Loucy (cell line): Measurements from ENCODE around the gene NDUFA6.
"Not testable (repeated sequence)": the region's sequence is repeated elsewhere in the genome, so short reads cannot be mapped to it uniquely, and the experiment has no call there.

ENCODE experiments used
- EZH2phosphoT487 ChIP-seq: fragments of 200-600 bp; IDR thresholded peaks from 2 replicates; pipeline ENCODE4 v1.6.1; 2018; ENCODE audit warnings: antibody characterized with exemption, mild to moderate bottlenecking, moderate library complexity, borderline replicate concordance
- TF ChIP-seq, protein P1 (sequence below): fragments of 200-600 bp; sonication (generic); conservative IDR thresholded peaks from 2 replicates; pipeline ENCODE4 v1.5.1; 2014; ENCODE audit warnings: mild to moderate bottlenecking, antibody characterized with exemption, low read length

DNA sequence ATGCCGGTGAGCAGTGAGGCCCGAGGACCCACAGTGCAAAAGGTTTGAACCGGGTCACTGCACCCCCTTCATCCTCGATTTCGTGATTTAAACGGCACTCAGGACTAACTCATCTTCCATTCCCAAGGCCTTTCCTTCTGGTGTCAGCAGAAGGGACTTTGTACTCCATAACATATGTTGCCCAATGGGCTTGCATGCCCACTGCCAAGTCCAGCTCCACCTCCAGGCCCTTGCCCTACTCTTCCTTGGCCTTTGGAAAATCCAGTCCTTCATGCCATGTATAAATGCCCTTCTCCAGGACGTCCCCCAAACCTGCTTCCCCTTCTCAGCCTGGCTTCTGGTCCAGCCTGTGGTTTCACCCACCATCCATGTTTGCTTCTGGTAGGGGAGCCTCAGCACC lies 39.6 kb upstream of the NDUFA6 start:
- TF ChIP-seq, protein P1, sequence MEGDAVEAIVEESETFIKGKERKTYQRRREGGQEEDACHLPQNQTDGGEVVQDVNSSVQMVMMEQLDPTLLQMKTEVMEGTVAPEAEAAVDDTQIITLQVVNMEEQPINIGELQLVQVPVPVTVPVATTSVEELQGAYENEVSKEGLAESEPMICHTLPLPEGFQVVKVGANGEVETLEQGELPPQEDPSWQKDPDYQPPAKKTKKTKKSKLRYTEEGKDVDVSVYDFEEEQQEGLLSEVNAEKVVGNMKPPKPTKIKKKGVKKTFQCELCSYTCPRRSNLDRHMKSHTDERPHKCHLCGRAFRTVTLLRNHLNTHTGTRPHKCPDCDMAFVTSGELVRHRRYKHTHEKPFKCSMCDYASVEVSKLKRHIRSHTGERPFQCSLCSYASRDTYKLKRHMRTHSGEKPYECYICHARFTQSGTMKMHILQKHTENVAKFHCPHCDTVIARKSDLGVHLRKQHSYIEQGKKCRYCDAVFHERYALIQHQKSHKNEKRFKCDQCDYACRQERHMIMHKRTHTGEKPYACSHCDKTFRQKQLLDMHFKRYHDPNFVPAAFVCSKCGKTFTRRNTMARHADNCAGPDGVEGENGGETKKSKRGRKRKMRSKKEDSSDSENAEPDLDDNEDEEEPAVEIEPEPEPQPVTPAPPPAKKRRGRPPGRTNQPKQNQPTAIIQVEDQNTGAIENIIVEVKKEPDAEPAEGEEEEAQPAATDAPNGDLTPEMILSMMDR: not testable (repeated sequence)
- TF ChIP-seq EZH2phosphoT487: not testable (repeated sequence)
